BE2C (cell line): ENCODE data around the gene ACSS1.

Experiments
- DNase-seq: peaks from one replicate; pipeline ENCODE4 v3.0.0-alpha.2; 2020
- H3K27me3 ChIP-seq: fragments of 250-450 bp; sonication (Bioruptor Pico); 2 replicates; pipeline ENCODE4 v1.5.1; 2020; ENCODE audit warnings: mild to moderate bottlenecking
- H3K36me3 ChIP-seq: fragments of 250-450 bp; sonication (Bioruptor Pico); 2 replicates; pipeline ENCODE4 v1.5.1; 2020; ENCODE audit warnings: mild to moderate bottlenecking
- H3K4me1 ChIP-seq: fragments of 250-450 bp; sonication (Bioruptor Pico); 2 replicates; pipeline ENCODE4 v1.5.1; 2020
- H3K4me3 ChIP-seq: 2 replicates; pipeline ENCODE4 v1.5.1; 2011; ENCODE audit warnings: low read depth, low read length
- H3K9me3 ChIP-seq: fragments of 250-450 bp; sonication (Bioruptor Pico); 2 replicates; pipeline ENCODE4 v1.5.1; 2020
- TF ChIP-seq, protein P1 (sequence below): IDR thresholded peaks from 2 replicates; pipeline ENCODE4 v1.5.1; 2012; ENCODE audit warnings: mild to moderate bottlenecking, low read depth, low read length

The ACSS1 gene

DNA sequence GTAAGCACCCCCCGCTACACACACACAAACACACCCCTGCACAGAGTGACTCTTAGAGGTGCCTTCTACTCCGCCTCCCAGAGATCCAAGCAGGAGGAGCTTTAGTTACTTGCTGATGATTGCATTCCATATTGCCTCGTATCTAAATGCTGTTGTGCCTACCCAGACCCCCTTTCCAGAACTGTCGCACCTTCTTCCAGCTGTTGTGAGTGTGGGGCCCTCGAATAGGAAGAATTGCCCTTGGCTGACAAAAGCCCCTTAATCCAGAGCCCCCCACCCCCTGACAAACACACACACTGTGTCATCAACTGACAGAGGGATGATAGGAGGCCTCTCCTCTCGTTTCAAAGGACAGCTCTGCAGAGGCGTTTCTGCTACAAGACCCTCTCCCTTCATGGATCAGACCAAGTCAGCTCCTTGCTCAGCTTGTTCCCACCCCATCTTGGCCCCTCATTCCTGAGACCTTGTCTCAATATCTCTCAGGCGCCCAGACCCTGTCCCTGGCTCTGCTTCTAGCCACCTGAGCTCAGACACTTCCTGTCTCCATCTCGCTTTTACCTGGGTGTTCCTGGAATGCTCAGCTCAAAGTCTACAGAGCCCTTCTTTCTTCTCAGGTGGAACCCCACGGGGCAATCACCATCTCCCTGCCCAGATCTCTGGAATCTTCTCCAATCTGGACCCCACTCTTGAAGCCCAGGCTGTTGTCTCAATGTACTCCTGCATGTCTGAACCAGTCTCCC, 28.0 kb upstream of the ACSS1 start:
- Histone ChIP-seq H3K9me3 (no peaks in the 10 kb centered on the region), H3K27me3 (peaks cover 56% of the 10 kb centered on the region), H3K4me3 (no peak overlapping the region), H3K36me3 (no peaks in the 10 kb centered on the region), H3K4me1 (no peaks in the 10 kb centered on the region)
- no peak for DNase-seq
- TF ChIP-seq, protein P1, sequence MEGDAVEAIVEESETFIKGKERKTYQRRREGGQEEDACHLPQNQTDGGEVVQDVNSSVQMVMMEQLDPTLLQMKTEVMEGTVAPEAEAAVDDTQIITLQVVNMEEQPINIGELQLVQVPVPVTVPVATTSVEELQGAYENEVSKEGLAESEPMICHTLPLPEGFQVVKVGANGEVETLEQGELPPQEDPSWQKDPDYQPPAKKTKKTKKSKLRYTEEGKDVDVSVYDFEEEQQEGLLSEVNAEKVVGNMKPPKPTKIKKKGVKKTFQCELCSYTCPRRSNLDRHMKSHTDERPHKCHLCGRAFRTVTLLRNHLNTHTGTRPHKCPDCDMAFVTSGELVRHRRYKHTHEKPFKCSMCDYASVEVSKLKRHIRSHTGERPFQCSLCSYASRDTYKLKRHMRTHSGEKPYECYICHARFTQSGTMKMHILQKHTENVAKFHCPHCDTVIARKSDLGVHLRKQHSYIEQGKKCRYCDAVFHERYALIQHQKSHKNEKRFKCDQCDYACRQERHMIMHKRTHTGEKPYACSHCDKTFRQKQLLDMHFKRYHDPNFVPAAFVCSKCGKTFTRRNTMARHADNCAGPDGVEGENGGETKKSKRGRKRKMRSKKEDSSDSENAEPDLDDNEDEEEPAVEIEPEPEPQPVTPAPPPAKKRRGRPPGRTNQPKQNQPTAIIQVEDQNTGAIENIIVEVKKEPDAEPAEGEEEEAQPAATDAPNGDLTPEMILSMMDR: no peak

DNA sequence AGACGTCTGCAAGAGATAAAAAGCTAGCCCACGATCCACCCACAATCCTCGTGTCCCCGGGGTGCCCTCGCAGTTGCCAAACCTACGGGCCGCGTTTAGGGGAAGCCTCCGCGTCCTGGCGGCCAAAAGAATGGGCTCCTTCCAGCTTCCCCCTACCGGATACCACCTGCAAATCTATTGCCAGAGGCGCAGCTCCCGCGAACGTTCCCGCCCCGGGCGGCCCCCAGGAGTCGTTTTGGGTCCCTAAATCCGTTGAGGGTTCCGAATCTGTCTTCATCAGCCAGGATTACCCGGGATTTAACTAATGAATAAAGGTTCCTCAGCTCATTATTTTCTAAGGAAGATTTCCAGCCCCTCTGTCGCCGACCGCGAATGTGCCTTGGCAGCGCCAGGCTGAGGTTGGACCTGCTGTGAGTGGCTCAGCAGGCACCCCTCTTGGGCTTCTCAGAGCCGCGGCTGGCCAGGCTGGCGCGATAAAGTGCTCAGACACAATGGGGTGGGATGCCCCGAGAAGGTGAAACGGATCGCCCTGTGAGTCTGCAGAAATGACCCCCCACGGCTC, 26.8 kb upstream of the ACSS1 start:
- TF ChIP-seq, protein P1: no peak
- Histone ChIP-seq H3K9me3 (no peaks in the 10 kb centered on the region), H3K4me1 (no peaks in the 10 kb centered on the region), H3K36me3 (no peaks in the 10 kb centered on the region), H3K4me3 (no peak overlapping the region), H3K27me3 (peaks cover 68% of the 10 kb centered on the region)
- DNase-seq: no peak

DNA sequence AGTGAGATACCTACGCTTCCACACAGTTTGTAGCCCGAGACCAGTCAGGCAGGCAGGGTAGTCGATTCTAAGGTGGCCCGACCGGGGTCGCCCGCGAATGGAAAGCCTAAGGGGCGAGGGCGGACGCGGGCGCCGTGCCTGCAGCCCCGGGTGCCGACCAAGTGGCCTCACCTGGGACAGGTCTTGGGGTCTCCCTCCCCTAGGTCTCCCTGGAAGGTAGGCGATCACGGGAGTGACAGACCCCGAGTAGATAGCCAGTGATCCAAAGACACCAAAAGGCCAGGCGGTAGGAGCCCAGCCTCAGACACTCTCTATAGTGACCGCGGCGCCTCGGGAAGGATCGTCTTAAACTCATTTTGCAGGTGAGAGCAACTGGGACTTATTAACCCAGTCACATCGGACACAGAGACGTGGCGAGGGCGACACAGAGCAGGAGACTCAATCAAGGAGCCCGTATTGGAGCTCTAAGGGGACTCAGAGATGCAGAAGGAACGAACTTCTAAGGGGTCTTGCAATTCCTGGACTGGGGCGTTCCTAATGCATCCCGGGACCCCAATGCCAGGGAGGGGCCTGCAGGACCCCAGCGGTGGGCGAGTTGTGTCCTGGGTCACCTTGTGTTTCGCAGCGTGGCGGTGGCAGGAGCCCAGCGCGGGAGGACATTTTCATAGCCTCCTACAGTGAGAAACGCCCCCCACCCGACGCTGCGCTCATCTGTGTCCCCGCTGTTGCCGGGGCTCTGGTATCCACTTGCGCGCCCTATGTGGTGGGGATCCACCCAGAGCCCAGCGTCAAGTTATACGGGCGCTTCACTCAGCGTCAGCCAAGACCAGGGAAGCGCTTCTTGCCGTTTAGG, 26.1 kb upstream of the ACSS1 start:
- no peak overlapping the region for H3K4me3 ChIP-seq
- no peaks in the 10 kb centered on the region for H3K9me3 ChIP-seq
- H3K36me3 ChIP-seq: no peaks in the 10 kb centered on the region
- DNase-seq: no peak
- TF ChIP-seq, protein P1: peak; percentile 38; the same call in 1 of the 2 replicates
- peaks cover 75% of the 10 kb centered on the region for H3K27me3 ChIP-seq
- no peaks in the 10 kb centered on the region for H3K4me1 ChIP-seq

DNA sequence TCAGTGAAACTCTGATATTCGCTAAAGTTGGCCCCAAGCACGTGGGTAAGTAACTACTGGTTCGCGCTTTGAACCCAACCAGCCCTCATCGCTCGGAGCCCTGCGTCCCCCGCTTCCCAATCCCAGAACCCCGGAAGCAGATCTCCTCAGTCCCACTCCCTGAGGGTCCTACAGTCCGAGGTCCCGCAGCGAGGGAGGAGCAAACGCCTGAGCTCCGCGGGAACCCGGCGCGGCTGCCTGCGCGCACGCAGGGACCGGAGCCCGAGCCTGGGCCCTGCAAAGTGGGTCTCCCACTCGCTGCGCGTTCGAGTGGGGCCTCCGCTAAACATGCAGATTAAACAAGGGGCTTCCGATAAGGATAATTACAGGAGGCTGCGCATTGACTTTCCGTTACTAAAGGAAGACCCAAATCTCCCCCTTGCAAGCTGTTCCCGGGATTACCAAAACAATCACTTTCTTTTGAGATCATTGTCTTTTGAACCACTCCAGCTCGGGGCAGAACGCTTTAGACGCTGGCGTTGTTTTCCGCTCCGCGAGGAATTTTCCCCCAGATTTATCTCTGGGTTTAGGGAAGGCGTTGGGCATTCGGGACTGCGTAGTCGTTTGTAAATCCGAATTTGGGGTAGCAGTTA, 25.3 kb upstream of the ACSS1 start:
- DNase-seq: no peak

DNA sequence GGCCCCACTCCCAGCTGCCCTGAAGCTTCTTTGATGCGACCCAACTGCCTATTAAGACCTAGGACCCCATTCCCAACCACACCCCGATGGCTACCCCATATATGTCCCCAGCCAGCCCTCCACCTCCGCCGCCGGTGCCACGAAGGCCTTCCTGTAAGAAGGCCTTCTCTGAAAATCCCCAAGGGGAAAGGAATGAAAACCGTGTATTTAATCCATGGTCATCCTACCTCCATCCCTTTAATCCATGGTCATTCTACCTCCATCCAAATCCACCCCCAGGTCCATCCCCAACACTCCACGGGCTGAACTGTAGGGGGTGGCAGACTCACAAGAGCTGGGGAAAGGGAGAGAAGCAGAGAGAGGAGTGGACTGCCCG, 24.5 kb upstream of the ACSS1 start:
- TF ChIP-seq, protein P1: no peak
- no peak for DNase-seq
- Histone ChIP-seq H3K4me1 (no peaks in the 10 kb centered on the region), H3K27me3 (peaks cover 90% of the 10 kb centered on the region), H3K4me3 (no peak overlapping the region), H3K9me3 (no peaks in the 10 kb centered on the region), H3K36me3 (no peaks in the 10 kb centered on the region)

More for the DNA sequence above, 25.3 kb upstream of the ACSS1 start:
- no peaks in the 10 kb centered on the region for H3K9me3 ChIP-seq
- peaks cover 83% of the 10 kb centered on the region for H3K27me3 ChIP-seq
- TF ChIP-seq, protein P1: no peak
- H3K4me1 ChIP-seq: no peaks in the 10 kb centered on the region
- no peak overlapping the region for H3K4me3 ChIP-seq
- H3K36me3 ChIP-seq: no peaks in the 10 kb centered on the region
